B cell (primary cell): ENCODE results near the gene PSME2. TPM values are rescaled to one million over a fixed set of nuclear protein-coding genes. Genes with fewer than 3 reads are reported as not detected.

Source experiments
- ATAC-seq: fragments of 200-7000 bp; cut with Tn5 transposase; one replicate; pipeline ENCODE4 v1.10.0; 2021; ENCODE audit warnings: low read depth, mild to moderate bottlenecking, moderate number of reproducible peaks, moderate library complexity
- CTCF ChIA-PET: fragments of 350-600 bp; sonication (Branson Sonifier 250); formaldehyde crosslinking; loops from one replicate; lab custom pipeline; 2021; ENCODE audit warnings: antibody characterized with exemption, inconsistent platforms; lab: Charles Lee
- POLR2A ChIA-PET: fragments of 350-600 bp; sonication (Branson Sonifier 250); formaldehyde crosslinking; loops from one replicate; lab custom pipeline; 2021; ENCODE audit warnings: antibody characterized with exemption; lab: Charles Lee
- DNase-seq: peaks from one replicate; pipeline ENCODE4 v3.0.0; 2013
- H2AFZ ChIP-seq: 2 replicates; pipeline ENCODE4 v1.6.1; 2012; ENCODE audit warnings: mild to moderate bottlenecking, low read depth, low read length; ENCODE audit not compliant: insufficient read depth, poor library complexity, severe bottlenecking
- H3K27ac ChIP-seq, 2 donors: 1 replicate in 1 of 2; 2 replicates in 1 of 2; pipeline ENCODE4 v1.5.1; 2012 to 2013; ENCODE audit warnings: low read length in 2 of 2, mild to moderate bottlenecking in 2 of 2, moderate library complexity in 1 of 2
- H3K27me3 ChIP-seq, 4 experiments: fragments of 200-600 bp in 1 of 4; sonication (generic) in 1 of 4; replicated peaks in 1 of 4; 1 replicate in 2 of 4; 2 replicates in 2 of 4; pipeline versions ENCODE4 v1.6.1 to v1.7.0; 2013 to 2016; ENCODE audit warnings: low read length in 3 of 4, mild to moderate bottlenecking in 2 of 4, mixed read lengths in 1 of 4, moderate library complexity in 1 of 4; ENCODE audit not compliant: insufficient read depth in 4 of 4, control insufficient read depth in 3 of 4; ENCODE audit errors: control extremely low read depth in 1 of 4
- H3K36me3 ChIP-seq, 2 experiments: replicated peaks in 1 of 2; 1 replicate in 1 of 2; 2 replicates in 1 of 2; pipeline versions ENCODE4 v1.6.1 to v1.7.1; 2013; ENCODE audit warnings: low read length in 1 of 2; ENCODE audit not compliant: insufficient read depth in 2 of 2, control insufficient read depth in 1 of 2; ENCODE audit errors: control extremely low read depth in 1 of 2, extremely low read depth in 1 of 2
- H3K4me1 ChIP-seq, 2 donors: fragments of 200-600 bp in 1 of 2; sonication (generic) in 1 of 2; 1 replicate in 1 of 2; 2 replicates in 1 of 2; pipeline versions ENCODE4 v1.5.1 to v1.6.1; 2013 to 2017; ENCODE audit warnings: low read length in 2 of 2; ENCODE audit not compliant: control insufficient read depth in 2 of 2, insufficient read depth in 2 of 2
- H3K4me2 ChIP-seq: replicated peaks from 2 replicates; pipeline ENCODE3; 2012; ENCODE audit warnings: mild to moderate bottlenecking, low read depth, low read length; ENCODE audit not compliant: poor library complexity, severe bottlenecking
- H3K4me3 ChIP-seq, 5 experiments: fragments of 200-600 bp in 1 of 5; sonication (generic) in 1 of 5; 1 replicate in 3 of 5; 2 replicates in 2 of 5; pipeline versions ENCODE4 v1.5.1 to v1.7.0; 2011 to 2016; ENCODE audit warnings: low read length in 4 of 5, mild to moderate bottlenecking in 4 of 5, low read depth in 2 of 5, control low read depth in 1 of 5, moderate library complexity in 1 of 5; ENCODE audit not compliant: insufficient read depth in 1 of 5; ENCODE audit errors: control extremely low read depth in 1 of 5, extremely low read depth in 1 of 5
- H3K79me2 ChIP-seq: fragments of 200-600 bp; sonication (generic); one replicate; pipeline ENCODE4 v1.6.0; 2016; ENCODE audit warnings: low read length; ENCODE audit not compliant: control insufficient read depth, insufficient read depth
- H3K9ac ChIP-seq: fragments of 200-600 bp; sonication (generic); 2 replicates; pipeline ENCODE4 v1.6.1; 2017; ENCODE audit warnings: mild to moderate bottlenecking, low read length, moderate library complexity
- H3K9me3 ChIP-seq, 3 donors: one replicate each; pipeline versions ENCODE4 v1.6.1 to v1.7.1; 2013; ENCODE audit warnings: low read length in 2 of 3; ENCODE audit not compliant: control insufficient read depth in 2 of 3, insufficient read depth in 1 of 3; ENCODE audit errors: control extremely low read depth in 1 of 3
- H4K20me1 ChIP-seq: 2 replicates; pipeline ENCODE4 v1.6.0; 2012; ENCODE audit warnings: mild to moderate bottlenecking, low read length; ENCODE audit not compliant: insufficient read depth, control insufficient read depth, poor library complexity, severe bottlenecking
- H3K27ac Mint-ChIP-seq: one replicate; pipeline ENCODE4 v1.8.0; 2021; ENCODE audit warnings: mixed read lengths
- H3K27me3 Mint-ChIP-seq: one replicate; pipeline ENCODE4 v1.8.0; 2021; ENCODE audit warnings: mixed read lengths
- H3K4me1 Mint-ChIP-seq: one replicate; pipeline ENCODE4 v1.8.0; 2021; ENCODE audit warnings: mixed read lengths
- H3K4me3 Mint-ChIP-seq: one replicate; pipeline ENCODE4 v1.8.0; 2021; ENCODE audit warnings: mixed read lengths
- H3K9me3 Mint-ChIP-seq: one replicate; pipeline ENCODE4 v1.8.0; 2022; ENCODE audit warnings: mixed read lengths; ENCODE audit not compliant: insufficient read depth
- CTCF ChIP-seq: fragments of 200-600 bp; IDR thresholded peaks from one replicate; pipeline ENCODE4 v1.8.0; 2022; ENCODE audit warnings: antibody characterized with exemption, mild to moderate bottlenecking
- EZH2 ChIP-seq: IDR thresholded peaks from 2 replicates; pipeline ENCODE4 v1.6.1; 2012; ENCODE audit warnings: borderline replicate concordance, low read depth, mild to moderate bottlenecking, moderate library complexity, low read length; ENCODE audit not compliant: insufficient read depth, poor library complexity, severe bottlenecking
- WGBS: methylation state at CpG from one replicate; pipeline ENCODE4 v1.1.5; 2013; ENCODE audit warnings: missing lambda C conversion rate; ENCODE audit not compliant: insufficient coverage; 5-methylcytosine and 5-hydroxymethylcytosine counted together
- intact Hi-C: fragments of 100-400 bp; cut with micrococcal nuclease; formaldehyde crosslinking; loops from one replicate; pipeline ENCODE4 v1.10.0; 2022
- polyA plus RNA-seq: library from polyadenylated mRNA; depleted of rRNA; stranded (reverse); fragments of >200 nt; gene quantifications from 2 replicates; pipeline ENCODE4 v1.2.3, GENCODE V29; 2012
- total RNA-seq, 2 donors: library from RNA; stranded (reverse); fragments of 120-200 nt in 1 of 2; gene quantifications; 1 replicate in 1 of 2; 2 replicates in 1 of 2; pipeline versions ENCODE4 v1.2.3 to v1.2.4, GENCODE V29; 2013 to 2022

PSME2 gene
- total and polyA plus RNA-seq, 2 donors (not counting 1 experiment from before 2014, with no cell fraction given), result 126 to 141 TPM

DNA sequence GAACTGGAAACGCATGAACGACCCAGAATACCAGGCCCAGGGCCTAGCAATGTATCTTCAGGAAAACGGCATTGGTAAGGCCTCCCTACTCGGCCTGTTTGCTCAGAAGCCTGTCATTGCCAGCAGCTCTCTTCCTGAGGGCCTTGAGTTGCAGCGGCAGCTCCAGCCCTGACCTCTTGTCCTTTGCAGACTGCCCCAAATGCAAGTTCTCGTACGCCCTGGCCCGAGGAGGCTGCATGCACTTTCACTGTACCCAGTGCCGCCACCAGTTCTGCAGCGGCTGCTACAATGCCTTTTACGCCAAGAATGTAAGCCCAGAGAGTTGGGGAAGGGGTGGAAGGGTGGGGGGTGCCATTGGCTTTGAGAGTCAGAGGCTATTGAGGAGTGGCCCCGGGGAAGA lies 10.9 kb upstream of the PSME2 start:
- Histone ChIP-seq H3K9me3 (no peaks in the 10 kb centered on the region), H3K36me3 (peaks cover 4 to 56% of the 10 kb centered on the region in 2 experiments), H3K4me2 (no peak overlapping the region), H3K4me3 (no peak overlapping the region), H4K20me1 (peaks cover 8% of the 10 kb centered on the region), H3K27ac (no peak overlapping the region), H3K9ac (no peak overlapping the region), H3K27me3 (no peaks in the 10 kb centered on the region), H3K4me1 (peaks cover 13 to 19% of the 10 kb centered on the region in 2 donors), H2AFZ (no peak overlapping the region), H3K79me2 (peaks cover 32% of the 10 kb centered on the region)
- H3K4me1 Mint-ChIP-seq, result peaks cover 21% of the 10 kb centered on the region
- ATAC-seq (no peak), DNase-seq (no peak)
- no peak overlapping the region for H3K4me3 Mint-ChIP-seq
- no peaks in the 10 kb centered on the region for H3K9me3 Mint-ChIP-seq
- TF ChIP-seq CTCF (no peak), EZH2 (no peak)
- ChIA-PET POLR2A (no interaction called here), CTCF (interaction anchor here (0.6 to 1.0 kb wide), 2 partner anchors 56 to 153 kb away, joined by 3 read pairs; partner anchors contain the start of gene CHMP4A)
- no peaks in the 10 kb centered on the region for H3K27me3 Mint-ChIP-seq
- WGBS, result 98% methylated on average over 11 of the region's 12 CpGs
- no peak overlapping the region for H3K27ac Mint-ChIP-seq
- intact Hi-C loops, result no loop called here

GRCh38 chr14:24156840-24157239 lies 10.4 kb upstream of the PSME2 start:
- no peak overlapping the region for H3K4me3 Mint-ChIP-seq
- Histone ChIP-seq H3K9me3 (no peaks in the 10 kb centered on the region), H3K27ac (no peak overlapping the region), H3K4me2 (no peak overlapping the region), H3K4me1 (peaks cover 8 to 14% of the 10 kb centered on the region in 2 donors), H3K36me3 (peaks cover 4 to 56% of the 10 kb centered on the region in 2 experiments), H3K9ac (no peak overlapping the region), H4K20me1 (peaks cover 3% of the 10 kb centered on the region), H2AFZ (no peak overlapping the region), H3K79me2 (peaks cover 29% of the 10 kb centered on the region), H3K4me3 (no peak overlapping the region), H3K27me3 (no peaks in the 10 kb centered on the region)
- H3K27me3 Mint-ChIP-seq, result no peaks in the 10 kb centered on the region
- no peaks in the 10 kb centered on the region for H3K9me3 Mint-ChIP-seq
- intact Hi-C loops, result no loop called here
- no peak overlapping the region for H3K27ac Mint-ChIP-seq
- ChIA-PET POLR2A (no interaction called here), CTCF (interaction anchor here (0.6 to 1.3 kb wide), 3 partner anchors 42 to 154 kb away, joined by 3 read pairs; partner anchors contain the start of genes CHMP4A, DCAF11 and NRL)
- peaks cover 16% of the 10 kb centered on the region for H3K4me1 Mint-ChIP-seq
- DNase-seq, result no peak
- ATAC-seq, result no peak
- no peak for TF ChIP-seq CTCF
- TF ChIP-seq EZH2, result no peak
- 92% methylated on average over 1 of the region's 1 CpG for WGBS
